Stimulated activated CD4-positive, alpha-beta T cell treated with anti-CD3 and anti-CD28 coated beads, Interleukin-4, amount 100 ng/mL, for 4 hours (primary cell): ENCODE data around the gene SKIL.
"Not testable (repeated sequence)": the region's sequence is repeated elsewhere in the genome, so short reads cannot be mapped to it uniquely, and the experiment has no call there.

Experiments used
- DNase-seq, 2 experiments: peaks; one replicate each; pipeline ENCODE4 v3.0.0-alpha.2; 2020

SKIL gene

GRCh38 chr3:170357176-170358041 lies at the start of gene SKIL:
SKIL (plus strand) TSS chr3:170357715; CDS start chr3:170360332, 2,617 bp downstream.
- peak; percentile 95 to 96 for DNase-seq

DNA sequence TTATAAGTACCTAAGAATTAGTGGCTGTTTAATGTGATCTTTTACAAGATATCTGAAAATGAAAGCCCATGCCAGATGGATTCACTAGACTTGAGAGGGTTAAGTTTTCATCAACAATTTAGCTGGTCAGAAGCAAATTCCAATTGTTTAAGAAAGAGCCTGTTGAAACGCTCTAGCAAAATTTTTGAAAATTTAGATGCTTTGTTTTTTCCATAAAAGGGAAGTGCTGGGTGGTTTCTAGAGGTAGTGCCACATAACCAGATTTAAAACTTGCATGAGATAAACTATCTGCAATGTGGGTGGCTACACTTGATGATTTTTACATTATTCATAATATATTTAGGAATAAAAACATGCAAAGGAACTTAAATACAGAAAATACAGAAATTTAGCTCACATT lies 48.5 kb upstream of the SKIL start:
- DNase-seq = no peak

DNA sequence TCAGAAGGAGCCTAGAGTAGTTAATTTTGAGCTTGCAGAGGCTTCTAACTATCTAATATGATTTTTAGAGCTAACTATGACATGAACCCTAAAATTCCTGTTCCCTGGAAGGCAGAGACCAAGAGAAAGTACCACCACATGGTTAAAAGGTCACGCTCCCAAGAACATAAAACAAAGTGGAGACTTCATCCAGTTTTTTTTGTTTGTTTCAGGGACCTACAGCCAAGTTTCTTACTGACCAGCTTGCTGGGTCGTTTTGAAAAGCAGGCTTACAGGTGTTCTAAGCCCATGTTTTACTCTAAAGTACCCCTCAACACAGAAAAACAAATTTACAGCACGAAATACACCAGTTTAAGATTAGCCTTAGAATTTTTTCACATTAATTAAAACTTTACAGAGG lies 39.6 kb upstream of the SKIL start:
- no peak for DNase-seq

- no peak for DNase-seq
These were observed 36.9 kb upstream of the SKIL start for GRCh38 chr3:170320461-170321121.

DNA sequence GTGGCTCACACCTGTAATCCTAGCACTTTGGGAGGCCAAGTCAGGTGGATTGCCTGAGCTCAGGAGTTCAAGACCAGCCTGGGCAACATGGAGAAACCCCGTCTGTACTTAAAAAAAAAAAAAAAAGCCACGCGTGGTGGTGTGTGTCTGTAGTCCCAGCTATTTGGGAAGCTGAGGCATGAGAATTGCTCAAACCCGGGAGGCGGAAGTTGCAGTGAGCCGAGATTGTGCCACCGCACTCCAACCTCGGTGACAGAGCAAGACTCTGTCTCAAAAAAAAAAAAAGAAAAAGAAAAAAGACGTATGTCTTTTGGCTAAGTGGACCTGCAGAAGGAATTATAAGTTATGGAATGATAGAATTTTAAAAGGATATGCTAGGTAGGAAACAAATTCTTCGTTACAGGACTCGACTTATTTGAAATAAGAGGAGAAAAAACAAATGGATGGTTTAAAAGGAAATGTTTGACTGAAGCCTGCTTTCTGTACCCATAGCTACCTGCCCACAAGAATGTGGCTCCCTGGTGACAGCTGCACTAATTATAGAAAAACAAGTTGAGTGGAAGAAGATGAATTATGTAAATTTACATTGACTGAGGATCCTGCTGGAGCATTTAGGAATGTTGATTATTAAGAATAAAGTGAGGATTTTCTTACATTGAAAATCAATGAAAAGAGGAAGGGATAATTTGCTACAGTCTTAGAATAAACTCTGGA lies 36.0 kb upstream of the SKIL start:
- DNase-seq = no peak

- no peak for DNase-seq
These were observed 34.8 kb upstream of the SKIL start for GRCh38 chr3:170322566-170323269.

GRCh38 chr3:170323331-170323730 lies 34.2 kb upstream of the SKIL start:
- DNase-seq = no peak

GRCh38 chr3:170324962-170325361 lies 32.6 kb upstream of the SKIL start:
- no peak for DNase-seq

- no peak for DNase-seq
These were observed 30.3 kb upstream of the SKIL start for GRCh38 chr3:170327040-170327808.

- DNase-seq = not testable (repeated sequence)
These were observed 29.5 kb upstream of the SKIL start for GRCh38 chr3:170327868-170328548.

DNA sequence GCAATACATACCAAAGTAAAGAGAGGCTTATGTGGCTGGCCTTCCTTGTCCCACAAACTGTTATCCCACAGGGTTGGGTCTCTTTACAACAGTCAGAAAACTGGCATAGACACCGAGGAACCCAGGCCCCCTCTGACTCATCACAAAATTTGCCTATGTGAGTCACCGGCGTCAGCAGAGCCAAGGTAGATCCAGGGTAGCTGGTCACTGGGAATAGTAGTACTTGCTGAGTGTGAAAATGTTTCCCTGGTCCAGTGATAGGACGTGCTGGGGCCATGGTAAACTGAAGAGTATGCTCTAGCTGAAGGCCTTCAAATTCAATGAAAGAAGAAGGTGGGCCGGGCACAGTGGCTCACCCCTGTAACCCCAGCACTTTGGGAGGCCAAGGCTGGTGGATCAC lies 27.1 kb upstream of the SKIL start:
- DNase-seq = peak in 1 of 2 experiments; percentile 10

DNA sequence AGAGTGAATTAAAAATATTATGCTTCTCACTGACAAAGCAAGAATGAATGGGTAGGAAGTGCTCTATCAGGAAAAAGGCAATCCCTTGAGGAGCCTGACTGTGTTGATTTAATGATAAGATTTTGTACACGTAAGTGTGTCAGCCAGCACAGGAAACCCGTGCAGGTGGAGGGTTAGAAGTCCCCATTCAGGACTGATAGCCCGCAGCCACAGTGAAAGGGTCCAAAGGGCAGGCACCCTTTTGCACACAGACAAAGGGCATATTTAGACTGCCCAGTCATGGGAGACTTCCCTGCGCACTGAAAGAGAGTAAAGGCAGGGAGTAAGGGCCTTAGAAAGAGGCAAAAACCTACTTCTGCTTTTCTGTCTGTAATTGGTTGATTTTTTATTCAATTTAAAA lies 26.4 kb upstream of the SKIL start:
- no peak for DNase-seq

GRCh38 chr3:170337420-170337819 lies 20.1 kb upstream of the SKIL start:
- DNase-seq = no peak

GRCh38 chr3:170338690-170339340 lies 18.7 kb upstream of the SKIL start:
- no peak for DNase-seq

GRCh38 chr3:170342273-170342672 lies 15.2 kb upstream of the SKIL start:
- not testable (repeated sequence) for DNase-seq

DNA sequence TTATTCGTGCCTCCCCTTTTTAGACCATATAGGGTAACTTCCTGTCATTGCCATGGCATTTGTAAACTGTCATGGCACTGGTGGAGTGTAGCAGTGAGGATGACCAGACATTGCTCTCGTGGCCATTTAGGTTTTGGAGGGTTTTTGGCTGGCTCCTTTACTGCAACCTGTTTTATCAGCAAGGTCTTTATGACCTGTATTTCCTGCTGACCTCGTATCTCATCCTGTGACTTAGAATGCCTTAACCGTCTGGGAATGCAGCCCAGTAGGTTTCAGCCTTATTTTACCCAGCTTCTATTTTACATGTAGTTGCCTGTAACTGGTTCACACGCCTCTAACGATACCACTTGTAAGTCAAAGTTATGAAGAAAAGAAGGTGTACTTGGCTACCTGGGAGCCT lies 13.7 kb upstream of the SKIL start:
- DNase-seq = not testable (repeated sequence)

DNA sequence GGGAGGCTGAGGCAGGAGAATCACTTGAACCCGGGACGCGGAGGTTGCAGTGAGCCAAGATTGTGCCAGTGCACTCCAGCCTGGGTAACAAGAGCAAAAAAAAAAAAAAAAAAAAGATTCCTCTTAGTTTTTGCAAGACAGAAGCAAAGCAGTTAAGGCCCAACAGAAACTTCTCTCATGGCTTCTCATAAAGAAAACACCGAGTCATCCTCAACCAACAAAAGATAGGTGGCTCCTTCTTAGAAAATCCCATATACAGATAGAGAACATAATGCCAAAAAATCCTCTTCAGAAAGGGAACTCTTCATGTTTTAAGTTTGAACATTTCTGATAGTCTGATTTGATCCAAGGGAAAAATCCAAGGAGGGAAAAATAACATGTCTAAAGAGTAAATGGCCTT lies 12.5 kb upstream of the SKIL start:
- DNase-seq = no peak

DNA sequence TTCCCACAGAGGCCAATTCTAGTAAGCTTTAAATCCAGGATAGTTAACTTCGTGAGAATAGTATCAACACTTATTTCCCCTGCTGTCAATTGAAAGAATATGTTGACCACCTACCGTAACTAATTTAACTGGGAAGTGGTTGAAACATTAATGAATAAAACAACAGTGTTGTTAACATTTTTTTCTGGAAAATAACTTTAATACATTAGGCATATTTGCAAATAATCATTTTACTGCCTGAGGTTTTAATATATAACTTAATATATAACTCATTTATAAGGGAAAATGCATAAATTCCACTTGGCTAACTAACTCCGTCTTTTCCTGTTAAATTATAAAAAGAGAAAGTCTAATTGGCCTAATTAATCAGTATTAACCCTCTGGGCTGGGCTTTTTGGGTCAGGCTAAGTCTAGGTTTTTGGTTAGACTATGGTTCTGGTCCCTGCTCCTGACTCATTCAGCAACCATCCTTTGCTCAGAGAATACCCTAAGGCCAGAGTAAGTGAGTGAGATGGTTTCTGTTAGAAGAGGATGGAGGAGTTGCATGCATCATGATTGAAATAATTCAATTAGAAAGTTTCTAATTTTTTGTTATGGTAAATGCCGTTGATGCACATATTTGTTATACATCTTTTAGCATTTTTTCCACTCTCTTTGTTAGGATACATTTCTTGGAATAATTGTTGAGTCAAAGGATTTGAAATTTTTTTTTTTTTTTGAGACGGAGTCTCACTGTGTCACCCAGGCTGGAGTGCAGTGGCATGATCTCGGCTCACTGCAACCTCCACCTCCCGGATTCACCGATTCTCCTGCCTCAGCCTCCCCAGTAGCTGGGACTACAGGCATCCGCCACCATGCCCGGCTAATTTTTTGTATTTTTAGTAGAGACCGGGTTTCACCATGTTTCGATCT lies 10.8 kb upstream of the SKIL start:
- DNase-seq = no peak

GRCh38 chr3:170350515-170351413 lies 6.8 kb upstream of the SKIL start:
- no peak for DNase-seq
